Neural cell (in vitro differentiated cells): Measurements from ENCODE around the gene NEIL1.

ENCODE experiments used
- CTCF ChIP-seq: fragments of 450-650 bp; IDR thresholded peaks from 2 replicates; pipeline ENCODE4 v1.5.1; 2014; ENCODE audit warnings: antibody characterized with exemption, mild to moderate bottlenecking, moderate library complexity; ENCODE audit not compliant: poor library complexity, severe bottlenecking
- EP300 ChIP-seq: fragments of 450-650 bp; conservative IDR thresholded peaks from 2 replicates; pipeline ENCODE4 v1.6.1; 2014; ENCODE audit warnings: antibody characterized with exemption, mild to moderate bottlenecking, moderate library complexity; ENCODE audit not compliant: poor library complexity, severe bottlenecking
- EZH2 ChIP-seq: fragments of 200-600, 300-800 bp; shearing (Covaris generic), sonication (generic); IDR thresholded peaks from 2 replicates; pipeline ENCODE4 v1.6.1; 2014; ENCODE audit warnings: antibody characterized with exemption, low read length, borderline replicate concordance, mild to moderate bottlenecking; ENCODE audit not compliant: insufficient read depth, poor library complexity, severe bottlenecking
- POLR2AphosphoS5 ChIP-seq: IDR thresholded peaks from 2 replicates; pipeline ENCODE4 v1.6.1; 2012
- RAD21 ChIP-seq: fragments of 450-650 bp; conservative IDR thresholded peaks from 2 replicates; pipeline ENCODE4 v1.6.1; 2014; ENCODE audit warnings: antibody characterized with exemption, mild to moderate bottlenecking, moderate library complexity
- REST ChIP-seq: IDR thresholded peaks from 2 replicates; pipeline ENCODE4 v1.6.1; 2012; ENCODE audit warnings: borderline replicate concordance
- SMC3 ChIP-seq: fragments of 450-650 bp; conservative IDR thresholded peaks from 2 replicates; pipeline ENCODE4 v1.6.1; 2014; ENCODE audit warnings: antibody characterized with exemption, mild to moderate bottlenecking, moderate library complexity; ENCODE audit not compliant: poor library complexity

- TF ChIP-seq CTCF (peak; percentile 47), EZH2 (no peak), EP300 (no peak), POLR2AphosphoS5 (no peak), RAD21 (peak; percentile 48), REST (no peak), SMC3 (peak; percentile 53)
Measured at GRCh38 chr15:75307778-75308390, 39.0 kb upstream of the NEIL1 start.
